Astrocyte of the spinal cord (primary cell): ENCODE results near the gene APPBP2.
"Not testable (repeated sequence)": the region's sequence is repeated elsewhere in the genome, so short reads cannot be mapped to it uniquely, and the experiment has no call there.

Experiments
- DNase-seq: peaks from one replicate; pipeline ENCODE4 v3.0.0; 2011; ENCODE audit warnings: low read depth, low spot score
- H3K4me3 ChIP-seq: 2 replicates; pipeline ENCODE4 v1.5.1; 2011; ENCODE audit warnings: low read depth, mild to moderate bottlenecking, low read length, moderate library complexity
- in situ Hi-C: cut with HindIII; loops from 2 replicates; pipeline ENCODE4 v1.10.0; 2017; ENCODE audit warnings: low sequenced_read_pairs
- TF ChIP-seq, protein P1 (sequence below): IDR thresholded peaks from 2 replicates; pipeline ENCODE4 v1.5.1; 2012; ENCODE audit warnings: low read depth, mild to moderate bottlenecking, low read length, inconsistent platforms

APPBP2 gene

DNA sequence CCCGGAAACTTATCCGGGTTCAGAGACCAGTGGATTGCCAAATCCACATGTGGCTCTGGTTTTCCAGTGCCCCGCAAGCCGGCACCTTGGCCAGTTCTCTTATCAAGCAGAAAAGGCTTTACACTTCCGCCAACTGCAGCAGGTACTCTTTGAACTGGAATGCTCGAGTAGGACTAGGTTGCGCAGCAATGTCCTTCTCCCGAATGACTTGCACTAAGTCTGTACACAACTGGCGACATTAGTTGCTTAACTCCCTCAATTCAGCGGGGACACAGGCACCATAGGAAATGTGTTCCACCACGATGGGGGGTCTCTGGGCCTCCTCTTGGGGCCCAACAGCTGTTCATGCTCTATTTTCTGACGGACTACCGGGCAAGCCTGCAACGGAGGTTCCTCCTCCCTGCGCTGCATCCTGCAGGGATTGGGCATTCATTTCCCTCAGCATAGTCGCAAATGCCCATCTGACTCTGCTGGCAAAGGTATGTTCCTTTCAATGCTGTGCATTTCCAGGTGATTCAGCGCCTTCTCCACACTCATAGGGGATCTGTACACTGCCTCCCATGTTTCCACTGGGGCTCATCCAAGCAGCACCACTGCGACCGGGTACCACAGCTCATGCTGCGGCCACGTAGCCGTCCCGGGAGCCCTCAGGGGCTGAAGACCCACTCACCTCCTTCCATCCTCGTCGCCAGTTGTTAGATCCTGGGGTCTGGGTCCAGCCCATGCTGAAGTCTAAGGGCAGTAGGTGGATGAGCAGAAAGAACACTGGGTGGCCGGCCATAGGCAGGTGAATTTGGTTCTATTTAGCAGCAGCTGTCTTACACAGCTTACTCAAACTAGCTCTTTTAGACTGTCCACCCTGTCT, 34.2 kb upstream of the APPBP2 start:
- H3K4me3 ChIP-seq: no peak overlapping the region
- TF ChIP-seq, protein P1, sequence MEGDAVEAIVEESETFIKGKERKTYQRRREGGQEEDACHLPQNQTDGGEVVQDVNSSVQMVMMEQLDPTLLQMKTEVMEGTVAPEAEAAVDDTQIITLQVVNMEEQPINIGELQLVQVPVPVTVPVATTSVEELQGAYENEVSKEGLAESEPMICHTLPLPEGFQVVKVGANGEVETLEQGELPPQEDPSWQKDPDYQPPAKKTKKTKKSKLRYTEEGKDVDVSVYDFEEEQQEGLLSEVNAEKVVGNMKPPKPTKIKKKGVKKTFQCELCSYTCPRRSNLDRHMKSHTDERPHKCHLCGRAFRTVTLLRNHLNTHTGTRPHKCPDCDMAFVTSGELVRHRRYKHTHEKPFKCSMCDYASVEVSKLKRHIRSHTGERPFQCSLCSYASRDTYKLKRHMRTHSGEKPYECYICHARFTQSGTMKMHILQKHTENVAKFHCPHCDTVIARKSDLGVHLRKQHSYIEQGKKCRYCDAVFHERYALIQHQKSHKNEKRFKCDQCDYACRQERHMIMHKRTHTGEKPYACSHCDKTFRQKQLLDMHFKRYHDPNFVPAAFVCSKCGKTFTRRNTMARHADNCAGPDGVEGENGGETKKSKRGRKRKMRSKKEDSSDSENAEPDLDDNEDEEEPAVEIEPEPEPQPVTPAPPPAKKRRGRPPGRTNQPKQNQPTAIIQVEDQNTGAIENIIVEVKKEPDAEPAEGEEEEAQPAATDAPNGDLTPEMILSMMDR: no peak
- no peak for DNase-seq
- in situ Hi-C loops: no loop called here

DNA sequence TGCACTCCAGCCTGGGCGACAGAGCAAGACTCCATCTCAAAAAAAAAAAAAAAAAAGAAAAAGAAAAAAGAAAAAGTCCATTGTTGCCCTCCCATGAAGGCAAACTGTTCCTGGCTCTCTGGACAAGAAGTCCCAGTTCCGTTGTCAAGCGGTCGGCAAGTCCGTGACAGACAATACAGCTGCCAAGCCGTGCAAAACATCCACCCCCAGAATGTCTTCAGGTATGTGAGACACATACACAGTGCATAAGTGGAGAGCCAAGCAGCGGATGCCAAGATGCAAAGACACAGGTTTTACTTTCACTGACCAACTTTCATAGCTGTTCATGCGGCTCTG, 33.6 kb upstream of the APPBP2 start:
- H3K4me3 ChIP-seq: no peak overlapping the region
- TF ChIP-seq, protein P1: no peak
- DNase-seq: no peak
- in situ Hi-C loops: no loop called here

DNA sequence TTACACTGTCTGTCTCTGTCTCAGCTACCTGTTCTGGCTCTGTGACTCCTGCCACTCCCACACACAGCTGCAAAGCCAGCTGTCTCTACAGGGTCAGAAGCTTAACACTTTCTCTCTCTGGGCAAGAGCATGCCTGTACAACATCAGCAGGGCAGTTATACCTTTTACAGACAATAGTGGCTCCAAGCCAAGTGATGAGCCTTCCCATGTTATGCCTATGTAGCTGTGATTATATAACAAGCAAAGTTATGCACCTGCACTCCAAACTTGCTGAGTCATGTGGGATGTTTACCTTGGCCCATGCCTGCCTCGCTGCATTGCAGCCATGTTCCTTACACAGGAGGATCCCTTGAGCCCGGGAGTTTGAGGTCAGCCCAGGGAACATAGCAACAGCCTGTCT, 31.8 kb upstream of the APPBP2 start:
- H3K4me3 ChIP-seq: no peak overlapping the region
- DNase-seq: no peak
- TF ChIP-seq, protein P1: no peak
- in situ Hi-C loops: no loop called here

DNA sequence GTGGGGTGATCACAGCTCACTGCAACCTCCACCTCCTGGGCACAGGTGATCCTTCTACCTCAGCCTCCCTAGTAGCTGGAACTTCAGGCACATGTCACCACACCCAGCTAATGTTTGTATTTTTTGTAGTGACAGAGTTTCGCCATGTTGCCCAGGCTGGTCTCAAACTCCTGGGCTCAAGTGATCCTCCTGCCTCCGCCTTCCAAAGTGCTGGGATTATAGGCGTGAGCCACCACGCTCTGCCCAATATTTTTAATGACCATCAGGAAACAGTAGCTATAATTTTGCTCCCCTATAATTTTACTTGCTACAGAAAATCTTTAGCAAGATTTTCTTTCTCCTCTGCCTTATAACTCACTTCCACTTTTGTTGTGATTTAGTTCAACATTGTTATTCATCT, 29.7 kb upstream of the APPBP2 start:
- in situ Hi-C loops: no loop called here
- TF ChIP-seq, protein P1: no peak
- no peak overlapping the region for H3K4me3 ChIP-seq
- no peak for DNase-seq

DNA sequence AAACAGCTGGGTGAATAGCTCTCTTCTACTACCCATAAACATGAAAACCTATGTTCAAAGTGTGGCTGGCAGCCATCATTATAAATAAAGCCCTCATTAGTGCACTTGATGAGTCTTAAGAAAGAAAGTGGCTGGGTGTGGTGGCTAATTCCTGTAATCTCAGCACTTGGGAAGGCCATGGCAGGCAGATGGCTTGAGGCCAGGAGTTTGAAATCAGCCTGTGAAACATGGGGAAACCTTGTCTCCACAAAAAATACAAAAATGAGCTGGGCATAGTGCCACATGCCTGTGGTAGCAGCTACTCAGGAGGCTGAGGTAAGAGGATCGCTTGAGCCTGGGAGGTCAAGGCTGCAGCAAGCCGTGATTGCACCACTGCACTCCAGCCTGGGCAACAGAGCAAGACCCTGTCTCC, 28.3 kb upstream of the APPBP2 start:
- in situ Hi-C loops: no loop called here
- TF ChIP-seq, protein P1: no peak
- H3K4me3 ChIP-seq: no peak overlapping the region
- DNase-seq: peak; percentile 78

DNA sequence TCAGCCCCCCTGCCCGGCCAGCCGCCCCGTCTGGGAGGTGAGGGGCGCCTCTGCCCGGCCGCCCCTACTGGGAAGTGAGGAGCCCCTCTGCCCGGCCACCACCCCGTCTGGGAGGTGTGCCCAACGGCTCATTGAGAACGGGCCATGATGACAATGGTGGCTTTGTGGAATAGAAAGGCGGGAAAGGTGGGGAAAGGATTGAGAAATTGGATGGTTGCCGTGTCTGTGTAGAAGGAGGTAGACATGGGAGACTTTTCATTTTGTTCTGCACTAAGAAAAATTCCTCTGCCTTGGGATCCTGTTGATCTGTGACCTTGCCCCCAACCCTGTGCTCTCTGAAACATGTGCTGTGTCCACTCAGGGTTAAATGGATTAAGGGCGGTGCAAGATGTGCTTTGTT, 26.2 kb upstream of the APPBP2 start:
- in situ Hi-C loops, H3K4me3 ChIP-seq, DNase-seq: not testable (repeated sequence)

DNA sequence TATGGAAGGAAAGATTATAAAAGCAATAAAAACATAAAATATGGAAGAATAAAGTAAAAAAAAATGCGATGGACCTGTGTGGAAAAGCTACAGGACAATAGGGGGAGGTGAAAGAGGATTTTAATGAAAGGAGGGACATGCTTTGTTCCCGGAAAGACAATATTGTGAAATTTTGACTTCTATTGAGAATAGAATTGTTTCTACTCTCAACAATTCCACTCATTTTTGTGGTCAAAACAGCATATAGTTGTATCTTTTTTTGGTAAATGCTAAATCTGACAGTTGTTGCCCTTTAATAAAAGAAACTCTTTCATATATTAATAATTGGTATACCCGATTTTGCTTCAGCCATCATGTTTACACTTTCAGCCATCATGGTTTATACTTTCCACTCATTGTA, 22.9 kb upstream of the APPBP2 start:
- H3K4me3 ChIP-seq: no peak overlapping the region
- no peak for DNase-seq
- in situ Hi-C loops: no loop called here
- TF ChIP-seq, protein P1: no peak
